Stimulated activated CD4-positive, alpha-beta T cell treated with anti-CD3 and anti-CD28 coated beads, Interleukin-2, amount 100 ng/mL, for 48 hours (primary cell): Measurements from ENCODE around the gene MPRIP.

ENCODE experiments used
- DNase-seq, 2 donors: peaks; one replicate each; pipeline ENCODE4 v3.0.0-alpha.2; 2020

Gene MPRIP

DNA sequence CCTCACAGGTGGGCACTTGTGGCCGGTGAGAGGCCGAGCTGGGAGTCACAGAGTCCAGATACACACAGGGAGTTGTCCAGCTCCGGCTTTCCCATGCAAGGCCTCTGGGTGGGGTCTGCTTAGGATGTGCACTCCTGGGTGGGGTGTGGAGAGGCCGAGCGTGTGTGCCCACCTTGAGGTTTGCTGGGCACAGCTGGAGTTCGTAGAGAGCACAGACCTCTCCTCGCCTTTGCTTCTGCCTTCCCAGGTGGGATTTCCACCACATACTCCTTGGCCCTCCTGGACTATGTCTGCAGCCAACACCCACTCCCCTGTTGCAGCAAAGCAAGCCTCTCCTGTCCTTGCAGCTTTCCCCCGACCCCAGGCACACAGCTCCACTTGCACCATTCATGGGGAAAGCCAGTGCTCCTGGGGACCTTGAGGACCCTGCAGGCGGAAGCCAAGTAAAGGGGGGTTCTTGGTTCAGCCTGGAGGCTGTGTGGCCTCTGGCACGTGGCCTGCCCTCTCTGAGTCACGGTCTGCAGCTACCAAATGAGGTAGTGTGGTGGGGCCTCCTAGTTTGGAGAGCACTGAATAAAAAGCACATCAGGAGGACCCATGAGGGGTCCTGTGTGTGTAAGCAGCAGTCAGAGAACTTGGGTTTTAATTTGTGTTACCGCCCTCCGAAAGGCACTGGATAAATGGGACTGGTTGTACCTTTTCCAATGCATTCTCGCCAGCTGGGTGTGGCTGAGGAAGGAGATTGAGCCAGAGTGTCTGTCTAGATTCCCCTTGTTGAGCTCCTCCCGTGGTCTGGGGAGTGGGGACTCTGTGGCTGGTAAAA is 31.5 kb downstream of the MPRIP start:
- no peak for DNase-seq

DNA sequence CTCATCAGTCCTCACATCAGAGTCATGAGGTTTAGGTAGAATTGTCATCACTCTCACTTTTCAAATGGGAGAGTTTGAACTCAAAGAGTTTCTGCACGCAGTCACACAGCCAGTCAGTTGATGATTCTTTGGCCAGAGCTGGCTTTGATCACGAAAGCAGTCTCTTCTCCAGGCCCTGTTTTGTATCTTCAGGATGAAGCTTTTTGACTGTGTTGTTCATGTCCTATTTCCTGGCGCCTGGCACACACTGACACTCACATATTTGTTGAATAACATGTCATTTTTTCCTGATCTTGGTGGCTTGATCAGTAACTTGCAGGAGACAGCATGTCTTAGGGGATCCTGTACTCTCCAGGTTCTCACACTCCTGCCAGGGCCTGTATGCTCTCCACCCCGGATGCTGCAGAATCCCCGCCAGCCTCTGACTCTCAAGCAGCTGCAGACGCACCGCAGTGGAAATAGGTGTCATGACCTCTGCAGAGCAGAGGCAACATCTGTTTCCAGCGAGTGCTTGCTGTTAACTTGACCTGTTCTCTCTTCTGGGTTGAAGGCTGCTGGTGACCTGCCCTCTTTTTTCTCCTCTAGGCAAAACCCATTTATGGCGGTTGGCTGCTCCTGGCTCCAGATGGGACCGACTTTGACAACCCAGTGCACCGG is 33.0 kb downstream of the MPRIP start:
- DNase-seq = no peak

DNA sequence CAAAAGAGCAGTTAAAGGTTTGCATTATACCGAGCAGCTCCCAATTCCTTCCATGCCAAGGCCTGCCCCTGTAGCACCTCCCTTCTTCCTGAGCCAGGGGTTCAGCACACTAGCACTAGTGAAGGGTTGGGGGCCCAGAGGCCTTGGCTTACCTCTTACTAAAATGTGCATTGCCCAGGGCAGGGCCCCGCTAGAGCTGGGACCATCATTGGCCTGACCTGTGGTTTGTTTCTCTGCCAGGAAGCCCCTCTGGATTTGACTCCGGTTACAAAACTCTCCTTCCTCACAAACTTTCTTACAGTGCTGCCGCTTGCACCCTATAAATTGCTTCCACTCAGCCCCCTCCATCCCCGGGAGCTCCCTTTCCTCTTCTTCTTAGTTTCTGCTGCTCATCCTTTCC is 33.8 kb downstream of the MPRIP start:
- DNase-seq = no peak

DNA sequence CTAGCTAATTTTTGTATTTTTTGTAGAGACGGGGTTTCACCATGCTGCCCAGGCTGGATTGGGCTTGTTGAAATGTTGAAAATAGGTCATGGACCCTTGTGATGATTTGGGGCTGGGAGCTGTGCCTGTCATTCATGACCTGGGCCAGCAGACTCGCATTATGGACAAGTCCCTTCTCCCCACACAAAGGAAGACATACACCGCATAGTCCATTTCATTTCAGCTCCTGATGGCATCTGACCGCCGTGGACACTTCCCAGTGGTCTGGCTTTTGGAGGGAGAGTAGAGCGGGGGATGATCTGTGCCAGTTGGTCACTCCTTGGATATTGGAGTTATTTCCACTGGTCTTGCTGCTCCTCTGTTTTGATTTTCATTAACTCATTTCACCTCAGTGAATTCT is 34.8 kb downstream of the MPRIP start:
- DNase-seq = no peak

DNA sequence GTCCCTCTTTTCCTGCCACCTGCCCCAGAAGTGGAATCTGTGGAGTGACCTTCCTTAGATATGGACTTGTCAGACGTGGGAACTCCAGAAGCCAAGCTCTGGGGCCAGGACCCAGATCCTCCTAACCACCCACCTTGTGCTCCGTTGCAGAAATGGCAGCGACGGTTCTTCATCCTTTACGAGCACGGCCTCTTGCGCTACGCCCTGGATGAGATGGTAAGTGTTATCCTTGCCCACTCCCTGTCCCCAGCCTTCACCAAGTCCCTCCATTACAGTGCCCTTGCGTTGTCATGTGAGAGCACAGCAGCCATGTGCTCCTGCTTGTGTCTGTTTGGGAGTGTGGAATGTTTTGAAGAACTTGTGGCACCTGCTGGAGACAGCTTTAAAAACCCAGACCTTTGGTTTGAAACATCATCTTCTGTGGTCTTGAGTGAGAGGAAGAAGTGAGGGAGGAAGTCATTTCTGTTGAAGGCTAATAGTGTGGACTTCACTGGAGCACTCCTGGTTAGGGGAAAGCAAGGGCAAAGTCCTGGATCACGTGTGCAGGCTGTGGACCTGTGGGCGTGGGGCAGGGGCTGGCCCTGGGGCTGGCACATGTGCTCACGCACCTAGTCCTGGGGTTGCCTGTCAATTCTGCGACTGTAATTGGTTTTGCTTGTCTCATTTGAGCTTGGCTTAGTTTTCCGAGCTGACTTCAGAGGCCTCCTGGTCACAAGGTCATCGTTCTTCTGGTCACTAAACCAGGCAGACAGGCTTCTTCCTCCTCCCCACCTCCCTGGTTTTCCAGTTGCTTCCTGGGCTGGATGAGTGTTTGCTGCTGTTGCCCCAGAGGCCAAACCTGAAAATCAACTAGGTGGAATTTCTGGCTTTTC is 35.8 kb downstream of the MPRIP start:
- DNase-seq = no peak

DNA sequence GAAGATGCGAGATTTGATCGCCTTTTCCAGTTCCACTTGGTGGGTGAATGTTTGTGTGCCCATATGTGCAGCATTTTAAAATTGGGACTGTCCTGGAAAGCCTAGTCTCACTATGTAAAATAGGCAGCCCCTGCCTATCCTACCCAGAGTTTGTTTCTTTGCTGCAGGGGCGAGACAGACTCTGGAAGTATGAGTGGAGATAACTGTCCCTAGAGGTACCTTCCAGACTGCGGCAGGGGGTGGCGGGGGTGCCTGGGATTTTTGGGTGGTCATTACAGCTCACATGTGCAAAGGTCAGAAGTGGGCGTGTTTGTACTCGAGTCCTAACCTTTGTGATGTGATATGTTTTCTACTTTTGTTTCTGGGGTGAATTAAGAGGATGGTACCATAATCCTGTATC is 36.6 kb downstream of the MPRIP start:
- DNase-seq = no peak

DNA sequence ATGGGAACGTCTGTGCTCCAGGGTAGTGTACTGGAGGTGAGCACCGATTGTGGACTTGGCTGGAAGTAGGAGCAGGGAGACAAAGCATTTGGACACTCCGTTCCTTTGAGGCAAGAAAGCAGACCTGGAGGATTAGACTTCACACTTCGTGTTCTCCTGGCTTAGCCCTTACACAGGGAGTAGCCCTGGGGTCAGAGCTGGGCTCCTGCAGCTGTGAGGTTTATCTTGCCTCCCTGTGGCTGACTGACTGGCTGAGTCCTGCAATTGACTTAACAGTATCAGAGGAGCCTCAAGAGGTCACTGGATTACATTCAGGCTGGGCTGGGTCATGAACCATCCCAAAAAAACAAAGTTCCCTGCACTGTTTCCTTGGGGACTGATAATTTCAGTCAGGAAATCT is 37.1 kb downstream of the MPRIP start:
- DNase-seq = no peak

DNA sequence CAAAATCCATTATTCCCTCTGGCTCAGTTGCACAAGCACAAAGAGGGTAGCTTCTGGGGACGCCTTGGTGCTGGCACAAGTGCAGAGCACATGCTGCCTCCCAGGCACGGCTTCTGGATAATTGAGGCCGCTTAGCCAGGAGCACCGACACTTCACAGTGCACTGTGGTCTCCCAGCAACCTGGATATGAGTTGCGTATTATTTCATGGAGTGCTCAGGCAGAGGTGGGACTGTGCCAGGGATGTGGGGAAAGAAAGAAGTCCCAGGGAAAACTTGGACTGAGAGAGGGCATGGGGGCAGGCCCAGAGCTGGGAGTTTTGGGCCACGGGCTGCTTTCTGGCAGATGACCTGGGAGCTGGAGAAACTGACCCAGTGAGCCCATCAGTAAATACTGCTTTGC is 37.5 kb downstream of the MPRIP start:
- DNase-seq = no peak

DNA sequence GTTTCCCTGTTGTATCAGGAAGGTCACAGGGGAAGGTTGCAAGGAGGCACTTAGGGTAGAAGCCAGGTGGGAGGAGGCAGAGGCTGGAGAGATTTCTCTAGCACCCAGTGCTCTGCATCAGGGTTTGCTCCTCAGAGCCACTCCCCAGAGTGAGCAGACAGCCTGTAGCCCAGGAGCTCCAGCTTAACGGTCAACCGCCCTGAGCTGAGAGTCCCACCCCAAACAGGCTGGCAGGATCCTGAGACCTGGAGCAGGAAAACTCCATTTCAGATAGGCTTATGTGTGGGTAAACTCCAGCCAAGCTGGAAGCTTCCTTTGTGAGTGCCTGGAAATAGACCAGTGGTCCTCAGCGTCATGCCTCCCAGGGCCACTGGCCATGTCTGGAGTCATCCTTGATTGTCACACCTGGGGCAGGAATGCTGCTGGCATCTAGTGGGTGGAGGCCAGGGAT is 37.9 kb downstream of the MPRIP start:
- no peak for DNase-seq

DNA sequence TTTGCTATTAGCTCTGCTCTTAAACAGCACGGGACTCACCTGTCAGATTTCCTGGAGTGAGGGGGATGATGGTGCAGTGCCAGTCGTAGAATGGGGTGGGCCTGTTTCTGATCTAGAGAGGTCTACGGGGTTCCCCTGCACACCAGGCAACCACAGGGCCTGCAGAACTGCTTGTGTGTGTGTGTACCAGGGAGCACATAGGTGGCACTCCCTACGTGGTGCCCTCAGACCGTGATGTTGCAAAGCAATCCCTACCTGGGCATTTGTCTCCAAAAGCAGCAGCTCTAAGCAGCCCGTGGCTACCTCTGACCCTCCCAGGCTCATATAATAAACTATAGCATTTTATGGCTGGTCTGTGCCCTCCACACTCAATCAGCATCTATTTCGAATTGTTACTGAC is 38.5 kb downstream of the MPRIP start:
- no peak for DNase-seq

DNA sequence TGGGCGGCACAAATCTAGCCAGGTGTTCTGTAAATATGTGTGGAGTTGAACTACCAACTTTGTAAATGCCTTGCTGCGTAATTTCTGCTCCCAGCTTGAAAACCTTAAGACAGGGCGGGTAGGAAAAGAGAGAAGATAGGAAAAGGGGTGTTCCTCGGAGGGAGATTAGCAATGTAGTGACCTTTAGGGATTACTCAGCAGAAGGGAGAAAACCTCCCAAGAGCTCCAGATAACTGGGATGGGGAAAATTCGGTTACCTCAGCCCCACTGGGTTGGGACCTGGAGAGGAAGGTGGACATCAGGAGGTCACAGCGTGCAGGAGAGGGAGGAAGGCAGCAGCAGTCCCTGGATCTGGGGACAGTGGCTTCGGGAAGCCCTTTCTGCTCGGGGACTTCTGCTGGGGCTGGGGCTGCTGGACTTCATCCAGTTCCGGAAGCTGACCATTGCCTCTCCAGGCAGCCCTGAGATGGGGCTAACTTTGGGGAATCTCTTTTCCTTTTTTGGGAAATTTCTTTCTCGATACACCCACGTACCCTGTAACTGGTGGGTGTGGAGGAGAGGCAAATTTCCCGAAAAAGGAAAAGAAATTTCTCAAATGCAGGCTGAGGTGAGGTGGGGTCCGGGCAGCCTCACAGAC is 39.2 kb downstream of the MPRIP start:
- no peak for DNase-seq

DNA sequence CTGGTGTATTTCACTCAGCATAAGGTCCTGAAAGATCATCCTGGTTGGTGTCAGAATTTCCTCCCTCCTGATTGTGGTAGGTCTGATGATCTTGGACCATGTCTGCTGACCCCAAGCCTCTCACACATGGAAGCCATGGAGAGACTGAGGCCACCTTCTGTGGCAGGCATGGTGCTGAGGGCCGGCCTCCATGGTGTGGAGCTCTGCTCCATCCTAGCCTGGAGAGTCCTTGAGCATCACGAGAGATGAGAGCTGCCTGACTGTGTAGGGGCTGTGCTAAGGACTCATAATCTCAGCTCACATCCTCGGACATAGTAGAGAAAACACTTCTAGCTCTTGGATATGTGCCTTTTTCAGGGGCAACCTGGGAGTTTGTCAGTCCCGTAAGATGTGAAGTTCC is 40.6 kb downstream of the MPRIP start:
- no peak for DNase-seq

DNA sequence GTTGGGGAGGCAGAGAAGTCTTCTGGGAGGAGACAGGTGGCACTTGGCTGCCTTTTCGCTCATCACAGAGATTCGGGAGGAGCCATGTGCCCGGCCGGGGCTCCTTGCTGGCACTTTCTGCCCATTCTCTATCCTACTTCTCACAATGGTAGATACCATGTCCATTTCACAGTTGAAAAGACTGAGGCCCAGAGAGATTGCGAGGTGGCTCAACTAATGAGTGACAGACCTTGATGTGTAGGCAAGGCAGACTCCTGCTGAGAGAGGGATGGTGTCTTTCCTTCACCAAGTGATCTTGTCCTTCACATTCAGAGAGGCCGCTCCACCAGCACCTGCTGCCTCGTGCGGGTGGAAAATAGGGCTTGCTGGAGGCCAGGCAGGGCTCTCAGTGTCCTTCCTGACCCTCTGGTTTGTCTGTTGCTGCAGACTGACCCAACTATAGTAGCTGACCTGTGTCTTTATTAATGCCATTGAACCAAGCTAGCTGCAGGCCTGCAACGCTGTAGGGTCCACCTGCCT is 42.1 kb downstream of the MPRIP start:
- no peak for DNase-seq

DNA sequence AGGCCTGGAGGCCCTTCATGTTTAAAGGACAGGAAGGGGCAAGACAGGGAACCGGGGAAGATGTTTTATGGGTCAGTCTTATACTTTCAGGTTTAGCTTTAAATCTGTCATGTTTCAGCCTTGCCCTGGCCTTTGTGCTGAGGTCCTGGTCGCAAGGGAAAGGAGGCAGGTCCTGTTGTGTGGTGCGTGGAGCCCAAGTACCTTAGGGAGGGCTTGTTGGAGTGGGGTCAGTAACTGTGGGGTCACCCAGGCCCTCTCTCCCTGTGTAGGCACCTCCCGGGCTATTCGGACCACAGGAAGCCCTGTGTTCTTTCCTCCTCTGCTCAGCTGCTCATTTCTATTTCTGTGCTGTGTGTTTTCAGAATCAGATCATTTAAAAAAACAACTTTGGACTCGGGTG is 42.7 kb downstream of the MPRIP start:
- DNase-seq = no peak

DNA sequence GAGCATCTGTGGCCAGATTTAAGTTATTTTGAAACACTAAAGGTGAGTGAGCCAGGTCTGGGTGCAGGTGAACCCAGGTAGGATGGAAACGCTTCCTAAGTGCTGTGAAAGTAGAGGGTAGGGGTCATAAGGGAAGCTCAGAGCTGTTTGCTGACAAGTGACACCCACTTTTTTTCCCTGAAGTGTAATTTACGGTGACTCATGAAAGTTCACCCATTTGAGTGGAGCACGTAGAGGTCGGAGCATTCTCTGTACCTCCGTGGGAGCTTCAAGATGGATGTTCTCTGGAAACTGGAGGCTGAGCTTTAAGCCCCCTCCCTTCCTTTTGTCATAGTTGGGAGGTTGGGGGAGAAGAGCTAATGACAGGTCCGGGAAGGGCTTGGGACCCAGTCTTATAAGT is 44.3 kb downstream of the MPRIP start:
- DNase-seq = no peak

DNA sequence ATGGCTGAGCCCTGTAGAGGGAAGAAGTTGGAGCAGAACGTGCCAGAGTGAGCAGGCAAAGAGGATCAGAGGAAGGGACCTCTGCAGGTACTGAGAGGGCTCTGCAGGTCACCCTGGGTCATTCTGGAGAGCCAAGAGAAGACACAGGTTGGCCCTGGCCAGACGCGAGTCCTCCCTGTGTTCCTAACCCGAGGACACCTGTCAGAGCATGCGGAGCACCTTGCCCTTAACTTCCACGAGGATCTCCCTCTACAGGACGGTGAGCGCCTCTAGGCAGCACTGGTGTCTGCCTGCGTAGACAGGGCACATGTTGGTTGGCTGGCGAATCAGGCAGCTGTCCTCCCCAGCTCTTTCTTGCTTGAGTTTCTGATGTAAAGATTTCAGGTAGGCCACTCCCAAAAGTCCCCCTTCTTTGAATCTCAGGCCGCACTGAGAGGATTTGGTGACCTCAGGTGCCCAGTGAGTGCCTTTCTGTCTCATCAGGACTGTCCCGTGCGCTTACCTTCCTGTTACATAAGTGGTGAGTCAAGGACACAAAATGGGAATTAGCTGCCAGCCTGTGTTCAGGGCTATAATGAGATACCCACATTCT is 45.3 kb downstream of the MPRIP start:
- DNase-seq = no peak

DNA sequence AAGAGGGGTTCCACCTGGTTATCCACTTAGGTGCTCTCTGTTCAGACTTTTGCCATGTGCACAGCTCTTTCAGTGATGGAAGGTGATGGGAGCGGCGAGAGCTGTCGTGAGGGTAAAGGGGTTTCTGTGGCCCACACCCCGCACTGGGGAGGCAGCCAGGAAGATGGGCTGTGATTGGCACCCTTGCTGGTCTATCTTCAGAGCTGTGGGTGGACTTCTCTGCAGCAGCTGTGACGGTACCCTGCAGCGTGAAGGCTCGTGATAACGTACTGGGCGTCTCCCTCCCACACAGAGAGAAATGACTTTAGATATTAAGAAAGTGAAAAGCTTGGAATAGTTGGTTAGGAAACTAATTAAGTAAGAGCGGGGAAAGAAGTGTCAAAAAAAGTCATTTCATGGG is 45.8 kb downstream of the MPRIP start:
- no peak for DNase-seq

DNA sequence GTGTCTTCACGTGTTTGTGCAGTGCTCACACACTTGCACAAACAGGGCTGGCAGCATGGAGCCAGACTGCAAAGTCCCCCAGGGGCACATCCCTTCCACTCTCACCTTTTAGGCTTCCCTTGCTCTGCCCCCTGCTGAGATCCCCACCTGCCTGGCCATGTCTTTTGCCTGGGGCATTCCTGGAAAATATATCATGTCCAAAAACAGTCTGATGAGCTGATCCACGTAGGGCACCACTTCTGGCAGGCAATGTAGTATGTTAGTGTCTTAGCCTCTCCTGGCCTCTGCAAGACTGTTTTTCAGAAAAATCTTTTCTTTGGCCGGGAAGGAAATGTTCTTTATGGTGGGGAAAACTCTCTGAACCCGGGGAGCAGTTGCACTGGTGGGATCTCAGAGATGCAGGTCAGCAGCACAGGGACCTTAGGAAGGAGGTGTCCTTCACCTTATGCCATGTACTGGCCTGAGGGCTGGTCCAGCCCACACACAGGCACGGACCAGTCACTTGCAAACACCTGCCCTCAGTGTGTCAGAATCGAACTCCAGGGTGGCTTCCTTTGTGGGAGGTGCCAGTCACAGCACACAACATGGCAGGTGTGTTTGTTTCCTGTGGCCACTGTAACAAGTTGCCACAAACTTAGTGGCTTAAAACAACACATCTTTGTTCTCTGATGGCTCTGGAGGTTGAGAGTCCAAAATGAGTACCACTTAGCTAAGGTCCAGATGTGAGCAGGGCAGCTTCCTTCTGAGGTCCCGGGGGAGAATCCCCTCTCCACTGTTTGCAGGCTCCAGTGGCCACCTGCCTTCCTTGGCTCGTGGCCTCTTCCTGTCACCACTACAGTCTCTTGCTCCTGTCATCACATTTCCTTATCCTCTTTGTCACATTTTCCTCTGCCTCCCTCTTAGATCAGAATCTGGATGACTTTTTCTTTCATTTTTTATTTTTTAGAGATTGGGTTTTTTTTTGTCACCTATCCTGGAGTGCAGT is 46.6 kb downstream of the MPRIP start:
- DNase-seq = no peak

DNA sequence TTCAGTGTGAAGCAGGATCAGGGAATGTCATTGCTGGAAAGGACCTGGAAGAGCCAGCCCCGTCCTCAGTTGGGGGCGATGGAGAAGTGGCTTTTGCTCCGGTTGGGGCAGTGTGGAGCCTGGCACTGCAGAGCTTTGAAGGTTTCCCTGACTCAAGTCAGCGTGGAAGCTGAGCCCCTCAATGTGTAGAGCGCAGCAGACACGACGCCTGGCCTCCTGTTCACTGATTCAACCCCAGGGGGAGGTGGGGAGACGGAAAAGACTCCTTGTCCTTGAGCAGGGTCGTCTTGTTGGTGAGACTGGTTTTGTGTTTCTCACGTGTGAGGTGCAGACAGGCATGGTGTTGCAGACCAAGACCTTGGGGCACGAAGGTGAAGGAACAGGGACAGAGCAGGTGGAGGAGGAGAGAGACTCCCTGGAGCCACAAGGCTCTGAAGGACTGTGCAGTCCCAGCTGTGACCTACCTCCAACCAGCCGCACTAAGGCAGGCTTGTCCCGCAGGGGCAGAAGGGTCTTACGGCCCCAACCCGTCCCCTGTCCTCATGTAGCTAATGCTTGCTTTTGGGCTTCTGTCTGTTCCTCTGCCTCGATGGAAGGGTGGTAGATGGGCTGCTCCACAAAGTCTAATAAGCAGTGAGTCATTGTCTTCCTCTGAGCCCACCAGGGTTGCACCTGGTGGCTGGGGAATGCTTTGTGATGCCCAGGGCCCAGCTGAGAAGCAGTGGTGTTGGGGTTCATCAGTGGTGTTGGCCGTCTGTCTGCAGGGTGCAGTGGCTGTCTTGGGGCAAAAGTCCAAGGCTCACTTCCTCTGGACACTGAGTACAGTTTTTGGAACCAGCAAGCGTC is 47.8 kb downstream of the MPRIP start:
- DNase-seq = no peak

DNA sequence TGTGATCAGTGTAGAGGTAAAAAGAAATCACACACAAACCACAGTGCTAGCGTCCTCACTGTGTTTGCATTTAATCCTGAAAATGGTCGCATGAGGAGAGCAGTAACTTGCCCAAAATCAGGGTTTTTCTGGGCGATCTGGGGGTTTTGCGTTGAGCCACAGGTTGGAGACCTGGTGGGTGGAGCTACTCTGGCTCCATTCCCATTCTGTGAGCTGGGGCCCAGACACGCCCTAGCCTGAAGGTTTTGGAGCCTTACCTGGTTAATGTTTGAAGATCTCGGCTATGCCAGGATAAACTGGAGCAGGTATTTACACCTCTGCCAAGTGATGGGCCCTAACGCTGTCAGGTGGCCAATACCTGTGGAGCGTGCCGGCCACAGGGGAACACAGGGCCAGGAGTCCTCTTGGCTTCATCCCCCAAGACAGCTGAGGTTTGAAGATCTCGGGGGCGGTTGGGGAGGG is 48.4 kb downstream of the MPRIP start:
- DNase-seq = no peak
